Measurements from ENCODE around the gene MACO1. TPM values are rescaled to one million over a fixed set of nuclear protein-coding genes. Genes with fewer than 3 reads are reported as not detected.

MACO1 gene
- total RNA-seq, 2 donors from 2014 or later = 17.7 to 28.2 TPM

DNA sequence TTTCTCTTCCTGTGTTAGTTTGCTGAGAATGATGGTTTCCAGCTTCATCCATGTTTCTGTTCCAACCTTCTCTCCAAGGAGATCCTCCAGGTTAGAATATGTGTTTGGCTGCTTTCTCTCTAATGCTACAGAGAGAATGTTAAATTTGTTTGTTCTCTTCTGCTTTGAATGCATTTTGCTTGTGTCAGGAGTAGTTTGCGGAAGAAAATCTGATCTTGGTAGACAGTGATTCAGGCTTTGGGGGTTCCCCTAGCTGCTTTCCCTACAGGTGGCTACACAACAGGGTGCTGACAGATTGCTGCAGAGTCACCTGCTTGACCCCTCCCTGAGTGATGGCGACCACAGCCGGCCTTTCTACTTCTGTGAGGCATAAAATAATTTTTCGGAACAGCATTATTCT, 41.8 kb downstream of the MACO1 start:
- intact Hi-C loops (cut with DNase I) = no loop called here
- H3K36me3 ChIP-seq = no peaks in the 10 kb centered on the region
- H3K4me3 ChIP-seq = no peak overlapping the region
- no peak overlapping the region for H3K27ac ChIP-seq
- DNase-seq = no peak
- no peaks in the 10 kb centered on the region for H3K9me3 ChIP-seq
- no peak overlapping the region for H3K9ac ChIP-seq (ENCODE audit: low read depth in 2 of 2, low read length in 2 of 2)
- H3K4me1 ChIP-seq = no peaks in the 10 kb centered on the region
- H3K27me3 ChIP-seq = no peaks in the 10 kb centered on the region
- no peak for TF ChIP-seq CTCF (IDR thresholded peaks at IDR 0.05)

- H3K9me3 ChIP-seq = no peaks in the 10 kb centered on the region
- H3K4me3 ChIP-seq = no peak overlapping the region
- no peak overlapping the region for H3K27ac ChIP-seq
- no peaks in the 10 kb centered on the region for H3K36me3 ChIP-seq
- H3K9ac ChIP-seq (ENCODE audit: low read depth in 2 of 2, low read length in 2 of 2) = no peak overlapping the region
- intact Hi-C loops (cut with DNase I) = no loop called here
- no peak for TF ChIP-seq CTCF (IDR thresholded peaks at IDR 0.05)
- H3K27me3 ChIP-seq = no peaks in the 10 kb centered on the region
- H3K4me1 ChIP-seq = no peaks in the 10 kb centered on the region
- no peak for DNase-seq
These were observed 43.0 kb downstream of the MACO1 start for GRCh38 chr1:25473653-25474225.

GRCh38 chr1:25474439-25475047, 43.8 kb downstream of the MACO1 start:
- no peaks in the 10 kb centered on the region for H3K27me3 ChIP-seq
- no peaks in the 10 kb centered on the region for H3K36me3 ChIP-seq
- H3K27ac ChIP-seq = no peak overlapping the region
- DNase-seq = no peak
- no peak overlapping the region for H3K4me3 ChIP-seq
- no peak overlapping the region for H3K9ac ChIP-seq (ENCODE audit: low read depth in 2 of 2, low read length in 2 of 2)
- no peak for TF ChIP-seq CTCF (IDR thresholded peaks at IDR 0.05)
- intact Hi-C loops (cut with DNase I) = no loop called here
- no peaks in the 10 kb centered on the region for H3K9me3 ChIP-seq
- H3K4me1 ChIP-seq = no peaks in the 10 kb centered on the region

DNA sequence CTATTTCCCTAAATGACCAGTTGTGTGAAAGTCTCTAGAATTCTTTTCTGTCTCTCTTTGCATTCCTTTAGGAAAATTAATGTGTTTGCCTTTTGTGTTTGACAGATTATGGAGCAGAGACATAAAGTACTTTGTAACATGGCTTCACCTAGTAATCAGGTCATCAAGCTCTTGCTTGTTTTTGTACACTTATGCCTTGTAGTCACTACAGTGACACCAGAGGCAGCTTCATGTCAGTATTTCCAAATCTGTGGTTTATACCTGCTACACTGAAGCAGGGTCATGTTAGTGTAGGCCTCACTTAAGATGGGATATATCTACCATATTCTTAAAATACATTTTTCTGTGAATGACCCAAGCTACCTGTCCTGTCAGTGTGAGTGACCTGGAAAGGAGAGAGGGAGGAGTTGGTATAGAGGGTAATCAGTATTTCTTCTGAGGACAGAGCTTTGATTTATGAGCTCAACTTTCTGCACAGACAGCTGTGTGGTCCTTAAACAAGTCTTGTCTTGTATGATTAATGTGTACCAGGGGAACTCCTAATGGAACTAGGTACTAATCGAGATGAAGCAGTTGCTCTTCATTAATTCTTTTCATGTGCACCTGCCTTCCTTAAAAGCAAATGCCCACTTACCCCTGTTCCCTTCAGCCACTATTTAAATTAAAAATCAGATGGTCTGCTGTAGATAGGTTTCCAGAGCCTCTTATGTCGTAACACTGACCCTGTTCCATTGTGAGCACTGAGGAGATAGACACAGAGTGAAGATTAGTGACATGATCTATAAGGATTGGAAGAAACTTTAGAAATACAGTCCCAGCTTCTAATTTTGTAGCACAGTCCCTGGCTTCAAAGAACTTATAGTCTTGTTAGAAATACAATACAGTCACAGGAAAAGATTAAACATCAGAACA, 45.7 kb downstream of the MACO1 start:
- no peak for TF ChIP-seq CTCF (IDR thresholded peaks at IDR 0.05)
- no peak for DNase-seq
- intact Hi-C loops (cut with DNase I) = no loop called here
- Histone ChIP-seq H3K4me3 (no peak overlapping the region), H3K27ac (no peak overlapping the region), H3K36me3 (no peaks in the 10 kb centered on the region), H3K9me3 (no peaks in the 10 kb centered on the region), H3K27me3 (no peaks in the 10 kb centered on the region), H3K9ac (ENCODE audit: low read depth in 2 of 2, low read length in 2 of 2) (no peak overlapping the region), H3K4me1 (no peaks in the 10 kb centered on the region)

DNA sequence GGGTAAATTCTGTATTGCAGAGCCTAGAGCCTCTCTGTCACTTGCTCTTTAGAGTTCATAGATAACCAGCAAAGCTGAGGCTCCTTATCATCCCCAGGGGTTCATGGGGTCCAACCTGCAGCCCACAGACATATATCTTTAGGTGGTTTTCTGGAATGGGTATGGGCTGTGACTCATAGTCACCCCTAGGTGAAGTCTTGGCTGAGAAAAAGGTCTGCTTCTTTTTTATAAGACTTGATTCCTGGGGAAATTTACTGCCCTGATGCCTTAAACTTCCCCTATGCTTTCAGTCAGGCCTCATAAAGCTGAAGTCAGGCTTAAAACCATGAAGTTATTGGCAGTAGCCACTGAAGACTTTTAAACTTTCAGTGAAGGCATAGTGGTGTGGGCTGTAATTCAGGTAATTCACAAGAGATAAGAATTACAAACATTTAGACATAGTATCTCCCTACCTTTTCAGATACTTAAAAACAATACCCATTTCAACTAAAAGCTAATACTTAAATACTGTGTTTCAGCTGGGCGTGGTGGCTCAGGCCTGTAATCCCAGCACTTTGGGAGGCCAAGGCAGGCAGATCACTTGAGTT, 46.8 kb downstream of the MACO1 start:
- intact Hi-C loops (cut with DNase I) = no loop called here
- DNase-seq = no peak
- Histone ChIP-seq H3K4me3 (no peak overlapping the region), H3K9ac (ENCODE audit: low read depth in 2 of 2, low read length in 2 of 2) (no peak overlapping the region), H3K9me3 (no peaks in the 10 kb centered on the region), H3K36me3 (no peaks in the 10 kb centered on the region), H3K27ac (no peak overlapping the region), H3K4me1 (no peaks in the 10 kb centered on the region), H3K27me3 (no peaks in the 10 kb centered on the region)
- TF ChIP-seq CTCF (IDR thresholded peaks at IDR 0.05) = no peak
